Measurements from ENCODE around the gene EXTL1.

EXTL1 gene

DNA sequence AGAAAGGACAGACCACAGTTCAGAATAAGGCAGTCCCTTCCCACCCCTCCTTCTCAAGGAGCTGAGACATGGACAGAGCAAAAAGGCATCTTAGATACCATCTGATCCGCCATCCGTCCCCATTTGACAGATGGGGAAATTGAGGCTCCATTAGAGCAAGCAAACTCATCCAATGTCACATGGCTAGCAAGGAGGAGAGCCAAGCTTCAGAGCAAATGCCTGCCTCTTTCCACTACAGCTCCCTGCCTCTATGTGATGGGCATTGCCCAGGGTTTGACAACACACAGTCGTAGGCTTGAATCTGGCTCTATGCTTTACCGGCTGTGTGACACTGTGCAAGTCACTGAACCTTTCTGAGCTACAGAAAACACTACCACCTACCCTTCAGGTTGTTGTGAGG, 20.4 kb downstream of the EXTL1 start:
- DNase-seq (ENCODE audit: low read depth), result no peak

DNA sequence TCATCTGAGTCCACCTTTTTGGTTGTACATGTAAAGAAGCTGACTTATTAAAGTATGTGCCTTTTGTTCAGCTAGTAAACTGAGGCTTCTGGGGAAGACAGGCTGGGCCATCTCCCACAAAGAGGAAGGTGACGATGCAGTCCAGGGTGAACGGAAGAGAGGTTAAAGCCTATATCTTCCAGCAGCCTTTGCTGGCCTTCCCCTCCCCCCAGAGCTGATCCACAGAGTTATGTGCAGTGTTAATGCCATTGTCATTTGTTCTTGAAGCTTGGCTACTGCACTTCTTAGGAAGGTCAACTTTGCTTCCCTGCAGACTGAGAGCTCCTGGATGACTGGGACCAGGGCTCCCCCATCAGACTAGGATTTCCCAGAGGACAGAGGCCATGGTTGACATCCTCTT, 22.2 kb downstream of the EXTL1 start:
- no peak for DNase-seq (ENCODE audit: low read depth)

DNA sequence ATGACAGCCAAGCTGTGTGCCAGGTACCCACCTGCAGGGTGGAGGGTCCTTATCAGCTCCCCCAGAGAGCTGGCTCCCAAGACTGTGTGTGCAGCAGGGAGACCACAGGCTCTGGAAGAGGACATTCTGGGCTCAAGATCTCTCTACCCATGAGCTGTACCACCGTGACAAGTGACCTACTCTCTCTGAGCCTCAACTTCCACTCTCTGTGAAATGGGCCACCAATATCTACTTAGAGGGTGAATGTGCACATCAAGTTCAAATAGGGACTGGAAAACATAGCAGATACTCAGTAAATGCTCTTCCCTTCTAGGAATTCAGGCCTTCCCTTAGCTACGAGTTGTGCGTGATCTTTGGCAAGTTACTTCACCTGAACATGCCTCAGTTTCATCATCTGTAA, 22.8 kb downstream of the EXTL1 start:
- no peak for DNase-seq (ENCODE audit: low read depth)

DNA sequence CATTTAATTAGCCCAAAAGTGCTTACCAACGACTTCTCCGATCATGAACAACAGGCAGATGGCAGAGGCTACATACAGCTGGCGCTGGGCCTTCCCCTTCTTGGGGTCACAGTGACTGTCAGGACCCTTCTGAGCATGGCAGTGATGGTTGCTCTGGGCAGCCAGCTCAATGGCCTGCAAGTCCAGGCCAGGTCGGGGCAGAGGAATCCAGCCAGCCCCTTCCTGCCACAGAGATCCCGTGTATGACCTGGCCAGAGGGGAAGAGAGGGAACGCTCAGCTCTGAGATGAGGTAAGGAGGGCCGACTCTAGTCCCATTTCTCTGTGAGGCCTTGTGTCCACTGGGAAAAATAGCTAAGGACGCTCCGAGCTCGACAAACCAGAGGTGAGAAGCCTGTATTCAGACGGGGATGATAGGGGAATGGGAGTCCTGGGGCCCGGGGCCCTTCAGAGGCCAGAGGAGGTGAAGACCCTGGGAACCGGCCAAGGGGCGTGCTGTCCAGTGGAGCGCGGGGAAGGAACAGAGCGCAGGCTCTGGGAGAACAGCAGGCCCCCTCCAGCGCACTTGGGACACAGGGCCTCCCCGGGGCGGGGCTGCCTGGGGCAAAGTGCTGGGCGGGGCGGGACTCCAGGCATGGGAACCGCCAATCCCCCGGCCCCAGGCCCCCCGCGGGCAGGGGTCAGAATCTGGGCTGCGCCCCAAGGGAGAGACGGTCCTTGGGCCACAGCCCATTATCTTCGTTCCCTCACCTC, 23.6 kb downstream of the EXTL1 start:
- no peak for DNase-seq (ENCODE audit: low read depth)

DNA sequence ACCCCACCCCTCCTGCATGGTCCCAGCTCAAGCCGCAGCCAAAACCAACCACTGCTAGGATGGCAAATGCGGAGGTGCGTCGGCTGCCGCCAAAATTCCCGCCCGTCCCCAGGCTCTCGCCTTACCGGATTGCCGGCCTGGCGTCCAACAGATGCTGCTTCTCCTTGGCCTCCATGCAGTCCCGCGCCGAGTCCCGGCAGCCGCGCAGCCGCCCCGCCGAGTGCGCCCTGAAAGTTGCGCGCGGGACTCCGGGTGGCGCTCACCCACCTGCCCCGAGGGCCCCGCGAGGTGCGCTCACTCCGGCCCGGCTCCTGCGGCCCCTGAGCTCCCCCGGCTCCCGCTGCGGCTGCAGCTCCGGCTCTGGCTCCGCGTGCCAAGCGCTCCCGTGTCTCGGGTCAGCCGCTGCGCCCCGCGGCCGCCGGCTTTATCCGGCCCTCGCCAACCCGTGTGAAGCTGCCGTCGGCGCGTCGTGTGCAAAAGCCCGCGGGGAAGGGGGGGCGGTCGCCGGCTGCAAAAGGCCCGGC, 24.2 kb downstream of the EXTL1 start, which contains the start of gene SLC30A2:
SLC30A2 (minus strand) TSS at position 397 of the 524 bp plus-strand sequence; CDS start at position 175, 222 bp downstream.
- DNase-seq (ENCODE audit: low read depth), result no peak

DNA sequence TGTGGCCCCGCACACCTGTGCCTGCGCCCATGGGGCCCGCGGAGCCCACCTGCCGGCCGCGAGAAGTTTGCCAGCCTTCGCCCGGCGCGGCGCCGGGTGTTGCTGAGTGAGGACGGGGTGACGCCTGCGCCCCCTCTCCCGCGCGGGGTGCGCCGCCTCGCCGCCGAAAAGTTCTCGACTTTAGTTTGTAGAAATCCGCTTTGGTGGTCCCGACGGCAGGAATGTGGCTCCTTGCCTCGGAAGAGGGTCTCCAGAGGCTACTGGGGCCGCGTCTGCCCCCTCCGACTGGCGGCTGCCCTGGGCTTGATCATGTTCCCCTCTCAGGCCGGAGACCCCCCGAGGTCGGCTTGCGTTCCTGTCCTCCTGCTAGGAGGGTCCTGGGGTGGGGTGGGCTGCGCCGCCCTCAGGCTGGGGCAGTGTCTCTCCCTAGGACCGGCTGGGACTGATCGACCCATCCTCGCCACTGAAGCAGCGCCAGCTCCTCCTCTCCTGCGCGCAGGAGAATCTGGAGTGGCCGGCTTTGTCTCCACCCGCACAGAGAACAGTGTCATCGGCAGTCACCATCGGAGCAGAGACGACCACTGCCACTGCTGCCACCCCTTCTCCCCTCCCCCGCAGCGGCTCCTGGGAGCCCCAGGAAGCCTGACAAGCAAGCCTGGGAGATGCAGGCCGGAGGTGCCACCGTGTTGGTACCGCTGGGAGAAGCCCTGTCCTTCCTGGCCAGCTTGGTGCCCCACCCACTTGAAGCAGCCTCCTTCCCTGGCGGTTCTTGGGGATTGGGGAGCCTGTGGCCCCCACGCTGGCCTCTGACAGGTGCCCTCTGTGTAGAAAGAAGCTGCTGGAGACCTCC, 24.9 kb downstream of the EXTL1 start:
- no peak for DNase-seq (ENCODE audit: low read depth)

DNA sequence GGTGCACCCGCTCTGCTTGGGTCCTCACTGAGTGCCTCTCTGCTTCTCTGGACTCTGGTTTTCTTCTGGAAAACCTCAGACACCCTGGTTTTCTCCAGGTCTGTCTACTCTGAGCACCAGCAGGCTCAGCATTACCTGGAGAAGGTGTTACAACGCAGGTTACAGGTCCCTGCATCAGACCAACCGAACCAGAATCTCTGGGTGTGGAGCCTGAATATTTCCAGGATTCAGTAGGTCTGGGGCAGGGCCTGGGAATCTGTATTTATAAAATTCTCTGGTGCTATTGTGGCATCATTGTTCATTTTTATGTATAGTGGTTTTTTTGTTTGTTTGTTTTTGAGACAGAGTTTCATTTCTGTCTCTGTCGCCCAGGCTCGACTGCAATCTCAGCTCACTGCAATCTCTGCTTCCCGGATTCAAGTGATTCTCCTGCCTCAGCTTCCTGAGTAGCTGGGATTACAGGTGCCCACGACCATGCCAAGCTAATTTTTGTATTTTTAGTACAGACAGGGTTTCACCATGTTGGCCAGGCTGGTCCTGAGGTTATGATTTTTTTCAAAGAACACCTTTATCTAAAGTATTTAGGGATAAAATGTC, 25.8 kb downstream of the EXTL1 start:
- DNase-seq (ENCODE audit: low read depth), result no peak

DNA sequence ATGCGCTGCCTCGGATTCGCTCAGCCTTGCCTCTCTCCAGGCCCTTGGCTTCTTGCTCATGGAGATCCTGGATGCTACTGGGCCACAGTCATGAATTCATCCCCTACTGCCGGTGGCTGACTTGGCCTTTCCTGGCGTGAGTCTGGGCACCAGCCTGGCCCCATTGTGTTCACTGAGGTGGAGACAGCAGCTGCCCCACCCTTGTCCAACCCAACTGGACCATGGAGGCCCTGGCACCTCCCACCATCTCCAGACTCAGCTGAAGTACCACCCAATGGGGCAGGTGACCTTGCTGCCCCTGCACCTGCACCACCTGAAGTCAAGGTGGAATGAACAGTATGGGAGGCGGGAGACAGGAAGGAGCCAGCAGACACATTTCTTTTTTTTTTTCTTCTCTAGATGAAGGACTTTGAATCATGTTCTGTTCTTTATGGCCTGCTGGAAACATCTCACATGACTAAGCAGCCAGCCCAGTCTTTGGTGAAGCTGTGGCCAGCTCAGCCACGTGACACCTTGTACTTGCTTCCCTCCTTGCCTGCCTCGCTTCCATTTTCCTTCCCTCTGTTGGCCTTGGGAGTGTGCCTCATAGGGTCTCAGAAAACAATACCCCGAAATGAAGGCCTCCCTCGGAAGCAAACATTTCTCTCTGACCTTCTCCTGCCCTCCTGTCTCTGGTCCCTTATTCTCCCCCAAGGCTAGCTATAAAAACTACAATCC, 28.1 kb downstream of the EXTL1 start:
- DNase-seq (ENCODE audit: low read depth), result no peak

DNA sequence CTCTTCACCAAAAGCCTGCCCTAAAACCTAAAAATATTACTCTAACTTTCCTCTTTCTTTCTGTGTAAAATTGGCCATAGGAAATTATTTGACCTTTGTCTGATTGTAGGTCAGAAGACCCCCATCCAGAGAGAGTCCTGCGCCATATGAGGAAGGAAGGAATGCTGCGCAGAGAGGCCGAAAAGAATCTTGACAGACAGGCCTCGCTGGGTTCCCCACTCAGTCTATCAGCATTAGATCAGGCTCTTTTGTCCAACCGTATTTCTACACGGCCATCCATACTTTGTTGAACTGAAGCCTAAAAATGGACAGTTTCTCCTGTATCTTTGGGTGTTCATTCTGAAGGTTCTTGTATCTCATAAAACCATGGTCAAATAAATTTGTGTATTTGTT, 28.7 kb downstream of the EXTL1 start:
- no peak for DNase-seq (ENCODE audit: low read depth)

DNA sequence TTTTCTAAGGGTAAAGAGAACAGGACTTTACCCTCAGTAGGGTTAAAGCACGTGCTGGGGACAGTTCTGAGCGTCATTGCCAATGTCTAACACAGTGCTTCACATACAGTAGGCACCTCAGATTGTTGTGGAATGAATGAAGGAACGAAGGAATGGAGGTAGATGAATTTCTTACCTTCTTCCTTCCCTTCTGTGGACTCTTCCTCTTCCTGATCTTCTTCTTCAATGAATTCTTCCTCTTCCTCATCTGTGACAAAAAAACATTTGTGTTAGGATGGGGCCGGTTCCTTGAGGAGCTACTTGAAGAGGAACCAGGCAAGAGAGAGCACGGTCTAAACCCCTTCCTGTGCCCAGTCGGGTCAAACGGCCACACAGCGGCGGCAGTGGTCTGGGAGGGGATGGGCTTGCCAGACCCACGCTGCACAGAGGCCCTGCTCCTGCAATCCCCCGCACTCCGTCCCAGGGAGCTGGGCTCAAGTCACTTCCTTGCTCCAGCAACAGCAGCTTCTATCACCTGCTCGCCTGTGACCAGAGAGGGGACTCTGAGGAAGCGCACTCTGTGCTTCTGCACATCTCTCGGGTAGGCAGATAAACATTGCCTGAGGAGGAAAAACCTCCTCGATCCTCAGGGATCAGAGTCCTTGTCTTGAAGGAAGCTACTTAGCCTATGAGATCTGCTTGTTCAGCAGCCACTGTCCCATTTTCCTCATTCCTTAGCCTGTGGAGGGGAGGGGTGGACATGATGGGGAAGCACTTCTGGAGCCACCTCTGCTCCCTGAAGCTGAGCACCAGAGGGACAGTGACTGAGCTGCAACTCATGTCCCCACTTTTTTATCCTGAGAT, 32.4 kb downstream of the EXTL1 start:
- no peak for DNase-seq (ENCODE audit: low read depth)

DNA sequence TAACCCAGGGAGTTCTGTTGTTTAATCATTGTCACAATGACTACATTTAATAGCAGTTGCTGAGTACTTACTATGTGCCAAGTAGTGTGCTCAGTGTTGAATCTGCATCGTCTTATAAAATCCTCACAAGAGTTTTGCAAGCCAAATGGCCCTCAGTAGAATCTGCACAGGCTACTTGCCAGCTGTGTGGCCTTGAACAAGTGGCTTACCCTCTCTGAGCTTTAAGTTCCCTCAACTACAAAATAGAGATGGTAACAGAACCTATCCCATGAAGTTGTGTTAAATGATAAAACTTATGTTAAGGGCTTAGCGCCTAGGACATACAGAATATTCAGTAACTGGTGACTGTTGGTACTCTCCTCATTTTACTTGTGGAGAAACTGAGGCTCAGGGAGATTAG, 33.5 kb downstream of the EXTL1 start:
- DNase-seq (ENCODE audit: low read depth), result no peak

DNA sequence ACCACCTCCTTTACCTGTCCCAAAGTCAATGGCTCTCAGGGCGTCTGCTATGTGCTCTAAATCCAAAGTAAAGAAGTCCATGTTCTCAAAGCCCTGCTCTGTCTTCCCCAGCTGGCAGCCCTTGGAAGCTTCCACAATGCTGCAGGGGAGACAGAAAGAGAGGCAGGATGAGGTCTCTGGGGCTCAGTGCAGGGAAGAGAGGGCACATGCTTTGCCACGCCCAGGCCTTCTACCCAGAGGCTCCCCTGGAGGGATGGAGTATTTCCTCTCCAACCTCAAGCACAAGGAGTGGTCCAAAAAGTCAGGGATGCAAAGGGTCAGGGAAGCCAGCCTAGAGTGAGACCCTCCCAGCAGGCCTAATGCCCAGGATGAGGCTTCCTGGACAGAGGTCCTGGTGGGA, 35.6 kb downstream of the EXTL1 start:
- DNase-seq (ENCODE audit: low read depth), result no peak

DNA sequence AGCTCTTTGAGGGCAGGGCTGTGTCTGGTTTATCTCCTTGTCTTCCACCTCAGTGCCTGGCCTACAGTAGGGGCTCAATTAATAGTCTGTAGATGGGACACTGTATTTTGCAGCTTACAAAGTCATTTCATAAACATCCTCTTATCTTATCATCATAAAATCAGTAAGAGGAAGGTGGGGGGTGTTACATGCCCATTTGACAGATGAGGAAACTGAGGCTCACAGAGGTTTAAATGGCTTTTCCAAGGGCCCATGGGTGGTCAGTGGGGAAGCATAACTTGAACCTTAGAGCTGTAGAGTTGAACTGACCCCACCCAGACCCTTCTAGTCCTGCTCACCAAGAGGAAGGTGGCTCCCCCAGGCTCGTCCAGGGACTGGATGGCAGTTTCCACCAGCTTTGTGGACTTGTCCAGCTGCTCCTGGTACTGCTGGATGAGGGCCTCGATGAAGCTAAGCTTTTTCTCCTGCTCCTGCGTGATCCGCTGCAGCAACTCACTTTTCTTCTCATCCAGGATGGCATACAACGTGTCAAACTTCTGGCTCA, 36.5 kb downstream of the EXTL1 start:
- DNase-seq (ENCODE audit: low read depth), result no peak

DNA sequence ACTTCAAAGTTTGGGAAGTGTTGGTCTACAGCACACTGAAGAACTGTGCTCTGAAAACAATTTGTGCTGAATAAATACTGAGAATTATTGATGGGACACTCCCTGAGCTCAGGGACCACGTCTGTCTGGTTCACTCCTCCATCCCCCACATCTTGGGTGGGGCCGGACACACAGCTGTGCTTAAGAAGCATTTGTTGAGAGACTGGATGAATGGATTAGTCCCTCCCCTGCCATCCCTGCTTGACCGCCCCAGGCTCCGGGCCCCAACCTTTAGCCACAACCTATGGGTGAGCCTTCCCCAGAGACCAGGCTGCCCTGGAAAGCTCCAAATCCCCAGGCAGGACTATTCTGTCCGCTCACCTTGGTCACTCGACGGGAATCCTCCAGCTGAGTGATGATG, 38.3 kb downstream of the EXTL1 start:
- DNase-seq (ENCODE audit: low read depth), result no peak

DNA sequence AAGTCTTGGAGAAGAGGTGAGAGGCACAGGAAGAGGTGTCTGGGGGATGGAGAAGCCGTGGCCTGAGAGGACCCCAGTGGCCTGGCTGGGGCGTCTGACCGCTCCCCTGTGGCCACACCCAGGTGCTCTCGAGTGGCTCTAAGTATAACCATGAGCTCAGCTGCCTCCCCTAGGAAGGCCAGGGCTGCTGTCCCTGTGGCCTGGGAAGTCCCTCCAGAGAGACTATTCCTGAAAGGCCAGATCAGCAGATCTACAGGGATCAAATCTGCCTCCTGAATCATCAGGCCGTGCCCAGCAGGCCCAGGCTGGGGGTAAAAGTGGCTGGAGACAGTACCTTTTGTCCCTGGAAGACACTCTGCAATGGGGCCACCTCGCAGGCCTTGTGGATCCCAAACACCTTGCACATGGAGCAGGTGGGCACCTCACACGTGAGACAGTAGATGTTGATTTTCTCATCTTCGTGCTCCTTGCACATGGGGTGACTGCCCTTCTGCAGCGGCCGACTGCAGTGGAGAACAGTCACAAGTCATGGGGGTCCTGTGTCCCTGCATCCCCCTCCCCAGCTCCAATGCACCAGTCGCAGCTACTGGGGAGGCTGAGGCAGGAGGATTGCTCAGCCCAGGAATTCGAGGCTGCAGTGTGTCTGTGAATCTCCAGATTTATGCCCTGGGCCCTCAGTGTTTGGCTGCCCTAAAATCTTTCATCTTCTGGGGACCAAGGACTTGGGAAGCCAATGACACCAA, 39.4 kb downstream of the EXTL1 start:
- DNase-seq (ENCODE audit: low read depth), result no peak

DNA sequence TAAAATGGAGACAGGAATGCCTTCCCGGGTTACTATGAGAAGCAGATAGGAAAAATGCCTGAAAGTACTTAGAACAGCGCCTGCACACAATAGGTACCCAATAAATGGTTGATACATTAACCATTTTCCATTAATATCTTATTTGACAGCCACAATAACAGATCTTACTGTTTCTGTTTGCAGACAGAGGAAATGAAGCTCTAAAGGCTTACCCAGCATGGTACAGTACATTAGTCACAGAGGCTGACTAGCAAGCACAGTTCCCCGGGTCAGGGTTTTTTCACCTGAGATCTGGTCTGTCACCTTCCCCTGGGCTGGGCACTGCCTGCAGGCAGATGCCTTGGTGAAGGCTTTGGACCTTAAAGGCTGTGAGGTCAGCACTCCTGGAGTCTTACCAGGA, 43.0 kb downstream of the EXTL1 start:
- DNase-seq (ENCODE audit: low read depth), result no peak

DNA sequence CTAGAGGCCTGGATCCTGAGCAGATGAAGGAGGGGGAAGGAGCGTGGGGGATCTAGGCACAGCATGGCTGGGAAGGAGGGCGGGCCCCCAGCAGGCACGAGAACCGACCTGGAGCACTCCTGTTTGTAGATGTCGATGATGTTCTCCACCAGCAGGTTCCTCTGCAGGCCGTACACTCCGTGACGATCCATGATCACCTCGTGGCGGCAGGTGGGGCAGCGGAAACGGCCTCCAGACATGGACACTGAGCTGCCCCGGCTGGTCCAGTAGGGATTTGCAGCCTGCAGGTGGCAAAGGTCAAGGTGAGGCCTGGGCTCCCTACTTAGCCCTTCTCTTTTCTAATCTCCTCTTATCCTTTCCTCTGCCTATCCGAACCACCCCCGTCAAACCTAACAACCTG, 44.6 kb downstream of the EXTL1 start:
- DNase-seq (ENCODE audit: low read depth), result no peak

DNA sequence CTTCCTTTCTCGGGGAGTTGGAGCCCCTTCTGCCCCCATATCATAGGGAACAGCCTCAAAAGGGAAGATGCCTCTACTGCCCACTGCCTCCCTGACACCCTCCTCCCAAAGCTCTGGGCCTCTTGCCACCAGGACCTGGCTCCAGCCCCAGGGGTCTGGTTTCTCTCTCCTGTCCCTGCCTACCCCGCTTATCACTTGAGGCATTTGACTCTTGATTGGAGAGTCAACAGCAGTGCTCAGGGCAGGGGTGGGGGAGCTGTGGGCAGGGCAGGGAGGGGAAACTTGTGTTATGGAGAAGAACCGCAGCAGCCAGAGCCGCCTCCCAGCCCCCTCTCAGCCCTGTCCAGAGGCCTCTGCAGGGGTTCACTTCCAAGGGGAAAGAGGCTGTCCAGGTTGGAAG, 45.3 kb downstream of the EXTL1 start:
- DNase-seq (ENCODE audit: low read depth), result no peak

DNA sequence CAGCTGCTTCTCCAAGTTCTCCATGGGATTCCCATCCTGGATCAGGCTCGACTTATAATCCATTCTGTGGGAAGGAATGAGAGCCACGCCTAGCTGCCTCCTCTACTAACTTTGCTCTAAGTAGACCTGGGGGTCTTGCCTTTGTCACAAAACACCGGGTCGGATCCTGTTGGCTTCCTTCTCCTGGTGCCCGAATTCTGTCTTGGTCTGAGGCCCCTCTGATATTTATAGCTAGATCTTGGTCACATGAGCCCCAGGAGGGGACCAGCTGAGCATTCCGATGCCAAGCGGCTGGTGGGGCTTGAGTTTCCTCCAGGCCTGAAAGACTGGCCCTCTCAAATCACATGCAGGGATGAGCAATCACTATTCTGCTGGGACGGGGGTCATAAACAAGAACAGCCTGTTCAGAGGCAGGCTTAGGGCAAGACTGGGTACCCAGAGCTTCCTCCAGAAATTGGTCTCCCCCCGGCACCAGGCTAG, 45.9 kb downstream of the EXTL1 start, which contains the start of gene TRIM63:
TRIM63 (minus strand) TSS at position 199 of the 480 bp plus-strand sequence; CDS start at position 63, 136 bp downstream.
- no peak for DNase-seq (ENCODE audit: low read depth)

DNA sequence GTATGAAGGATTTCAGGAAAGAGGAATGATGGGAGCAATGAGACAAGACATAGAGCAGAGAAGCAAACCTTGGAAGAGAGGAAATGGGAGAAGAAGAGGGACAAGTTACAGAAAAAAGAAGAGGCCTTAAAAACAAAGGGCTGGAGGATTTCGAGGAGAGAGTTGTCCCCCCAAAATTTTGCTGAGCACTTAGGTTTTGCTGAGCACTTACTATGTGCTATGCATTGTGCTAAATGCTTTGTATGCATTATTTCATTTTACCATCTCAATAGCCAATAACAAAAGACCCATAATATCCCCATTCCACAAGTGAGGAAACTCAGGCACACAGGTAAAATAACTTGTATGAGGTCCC, 48.3 kb downstream of the EXTL1 start:
- no peak for DNase-seq (ENCODE audit: low read depth)
